SU-DHL-6 (cell line): ENCODE results near the gene SPECC1.

ENCODE experiments used
- H2AFZ ChIP-seq: fragments of 200-600 bp; sonication (generic); 2 replicates; pipeline ENCODE4 v1.6.1; 2014; ENCODE audit warnings: low read depth, mild to moderate bottlenecking, moderate library complexity, mixed read lengths, antibody characterized with exemption, low read length; ENCODE audit not compliant: severe bottlenecking
- H3F3A ChIP-seq: fragments of 200-600 bp; shearing (Covaris generic); 2 replicates; pipeline ENCODE4 v1.6.0; 2016; ENCODE audit warnings: antibody characterized with exemption, mild to moderate bottlenecking; ENCODE audit not compliant: insufficient read depth
- H3K27ac ChIP-seq: fragments of 200-600 bp; sonication (generic); 2 replicates; pipeline ENCODE4 v1.5.1; 2016; ENCODE audit warnings: low read depth, mild to moderate bottlenecking, low read length, moderate library complexity, mixed read lengths
- H3K27me3 ChIP-seq: fragments of 200-600 bp; sonication (generic), shearing (Covaris generic); 2 replicates; pipeline ENCODE4 v1.6.0; 2014; ENCODE audit warnings: mild to moderate bottlenecking, low read length
- H3K36me3 ChIP-seq: fragments of 200-600 bp; sonication (generic); 2 replicates; pipeline ENCODE4 v1.6.1; 2014; ENCODE audit warnings: mild to moderate bottlenecking, low read length, mixed read lengths
- H3K4me2 ChIP-seq: fragments of 300-600, 200-600 bp; shearing (Covaris generic), sonication (generic); 2 replicates; pipeline ENCODE4 v1.6.0; 2014; ENCODE audit warnings: low read length, low read depth, mild to moderate bottlenecking; ENCODE audit not compliant: poor library complexity, severe bottlenecking
- H3K4me3 ChIP-seq: fragments of 200-600 bp; sonication (generic); 2 replicates; pipeline ENCODE4 v1.5.1; 2014; ENCODE audit warnings: antibody characterized with exemption, low read length, mild to moderate bottlenecking, mixed read lengths; ENCODE audit not compliant: insufficient read depth, poor library complexity, severe bottlenecking
- H3K79me2 ChIP-seq: fragments of 200-600 bp; sonication (generic); 2 replicates; pipeline ENCODE4 v1.6.1; 2014; ENCODE audit warnings: mild to moderate bottlenecking, low read length, moderate library complexity; ENCODE audit not compliant: insufficient read depth
- H3K9ac ChIP-seq: fragments of 200-600 bp; sonication (generic); 2 replicates; pipeline ENCODE4 v1.7.0; 2014; ENCODE audit warnings: mild to moderate bottlenecking, low read length
- H3K9me2 ChIP-seq: fragments of 200-600 bp; sonication (generic); replicated peaks from 2 replicates; pipeline ENCODE4 v1.6.1; 2014; ENCODE audit warnings: low read length; ENCODE audit not compliant: insufficient read depth
- H3K9me3 ChIP-seq: fragments of 200-600 bp; sonication (generic); 2 replicates; pipeline ENCODE4 v1.6.1; 2014; ENCODE audit warnings: low read length, mixed read lengths; ENCODE audit not compliant: insufficient read depth
- H4K20me1 ChIP-seq: fragments of 200-600 bp; sonication (generic); 2 replicates; pipeline ENCODE4 v1.6.1; 2014; ENCODE audit warnings: low read depth, mild to moderate bottlenecking, antibody characterized with exemption, low read length, moderate library complexity, mixed read lengths
- CTCF ChIP-seq: fragments of 200-600 bp; sonication (generic); IDR thresholded peaks from one replicate; pipeline ENCODE4 v1.5.1; 2017; ENCODE audit warnings: antibody characterized with exemption, mild to moderate bottlenecking, low read length, moderate library complexity; ENCODE audit not compliant: insufficient read depth, poor library complexity, severe bottlenecking
- EZH2phosphoT487 ChIP-seq: fragments of 200-600 bp; sonication (generic), shearing (Covaris generic); conservative IDR thresholded peaks from 2 replicates; pipeline ENCODE4 v1.6.1; 2018; ENCODE audit warnings: mild to moderate bottlenecking, antibody characterized with exemption, low read length, moderate library complexity, mixed read lengths

SPECC1 gene

GRCh38 chr17:20133517-20133916, 124.4 kb downstream of the SPECC1 start:
- TF ChIP-seq EZH2phosphoT487 (no peak), CTCF (no peak)
- Histone ChIP-seq H3K27me3 (no peaks in the 10 kb centered on the region), H2AFZ (no peak overlapping the region), H4K20me1 (no peaks in the 10 kb centered on the region), H3K36me3 (no peaks in the 10 kb centered on the region), H3K9me2 (no peaks in the 10 kb centered on the region), H3K4me3 (no peak overlapping the region), H3K9ac (no peak overlapping the region), H3K9me3 (no peaks in the 10 kb centered on the region), H3K4me2 (no peak overlapping the region), H3K27ac (no peak overlapping the region), H3K79me2 (no peaks in the 10 kb centered on the region), H3F3A (no peaks in the 10 kb centered on the region)

GRCh38 chr17:20141198-20141972, 132.2 kb downstream of the SPECC1 start:
- H3K9me3 ChIP-seq: no peaks in the 10 kb centered on the region
- no peaks in the 10 kb centered on the region for H3K36me3 ChIP-seq
- H3K4me3 ChIP-seq: no peak overlapping the region
- H3K79me2 ChIP-seq: no peaks in the 10 kb centered on the region
- H3K4me2 ChIP-seq: no peak overlapping the region
- no peaks in the 10 kb centered on the region for H4K20me1 ChIP-seq
- H2AFZ ChIP-seq: no peak overlapping the region
- TF ChIP-seq CTCF: no peak
- H3K27ac ChIP-seq: no peak overlapping the region
- no peaks in the 10 kb centered on the region for H3F3A ChIP-seq
- no peaks in the 10 kb centered on the region for H3K9me2 ChIP-seq
- H3K9ac ChIP-seq: no peak overlapping the region
- no peaks in the 10 kb centered on the region for H3K27me3 ChIP-seq

- TF ChIP-seq EZH2phosphoT487: no peak
- TF ChIP-seq CTCF: no peak
- Histone ChIP-seq H3K4me2 (no peak overlapping the region), H3K79me2 (no peaks in the 10 kb centered on the region)
Measured at GRCh38 chr17:20142268-20142667, 133.1 kb downstream of the SPECC1 start.

More at GRCh38 chr17:20142268-20142667, 133.1 kb downstream of the SPECC1 start:
- Histone ChIP-seq H2AFZ (no peak overlapping the region), H3K9me3 (no peaks in the 10 kb centered on the region), H3K27me3 (no peaks in the 10 kb centered on the region), H3K4me3 (no peak overlapping the region), H3K27ac (no peak overlapping the region), H3K36me3 (no peaks in the 10 kb centered on the region), H3K9ac (no peak overlapping the region), H4K20me1 (no peaks in the 10 kb centered on the region), H3K9me2 (no peaks in the 10 kb centered on the region), H3F3A (no peaks in the 10 kb centered on the region)
